ENCODE measurements around the gene DYNLRB1. TPM values are rescaled to one million over a fixed set of nuclear protein-coding genes. Genes with fewer than 3 reads are reported as not detected.
"Not testable (repeated sequence)": the region's sequence is repeated elsewhere in the genome, so short reads cannot be mapped to it uniquely, and the experiment has no call there.

Gene DYNLRB1
- total RNA-seq, 2 experiments from 2014 or later: 91.2 to 96.8 TPM

GRCh38 chr20:34515484-34516246, 557 bp upstream of the DYNLRB1 start:
- ATAC-seq (ENCODE audit: low read depth): peak; percentile 75
- DNase-seq: peak; percentile 79
- POLR2A ChIA-PET: interaction anchor here (0.6 to 3.4 kb wide), 19 partner anchors 10 to 1438 kb away, joined by 3 to 29 read pairs (median 4); partner anchors contain the start of genes AHCY, EIF2S2, ITCH and NCOA6
- H3K4me3 Mint-ChIP-seq: peak overlapping the region; percentile 98
- H3K36me3 Mint-ChIP-seq: peaks cover 3% of the 10 kb centered on the region
- peak overlapping the region; percentile 96 for H3K27ac Mint-ChIP-seq
- H3K27me3 Mint-ChIP-seq: no peaks in the 10 kb centered on the region
- peaks cover 22% of the 10 kb centered on the region for H3K4me1 Mint-ChIP-seq
- H3K9me3 Mint-ChIP-seq: no peaks in the 10 kb centered on the region

DNA sequence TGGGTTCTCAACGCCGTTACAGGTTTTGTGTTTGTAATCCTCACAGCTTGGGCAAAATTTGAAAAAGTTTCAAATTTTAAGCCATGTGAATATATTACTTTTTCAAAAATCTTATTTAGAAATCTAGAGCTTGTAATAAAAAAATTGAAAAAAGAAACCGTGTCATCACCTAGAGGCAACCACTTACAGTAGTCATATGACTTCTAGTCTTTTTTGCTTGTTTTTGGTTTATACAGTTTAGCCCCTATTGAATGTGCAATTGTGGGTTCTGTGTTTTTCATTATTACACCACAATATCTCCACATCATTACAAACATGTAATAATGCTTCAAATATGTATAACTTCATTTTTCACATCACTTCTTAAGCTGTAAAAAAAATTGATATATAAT, 888 bp downstream of the DYNLRB1 start:
- no peak for ATAC-seq (ENCODE audit: low read depth)
- H3K36me3 Mint-ChIP-seq: peaks cover 5% of the 10 kb centered on the region
- H3K27ac Mint-ChIP-seq: peak overlapping the region; percentile 96
- no peaks in the 10 kb centered on the region for H3K27me3 Mint-ChIP-seq
- no peaks in the 10 kb centered on the region for H3K9me3 Mint-ChIP-seq
- peak overlapping the region; percentile 98 for H3K4me3 Mint-ChIP-seq
- DNase-seq: no peak
- peaks cover 25% of the 10 kb centered on the region for H3K4me1 Mint-ChIP-seq
- POLR2A ChIA-PET: interaction anchor here (0.7 to 3.4 kb wide), 10 partner anchors 11 to 523 kb away, joined by 3 to 29 read pairs (median 6); partner anchors contain the start of genes AHCY, EIF2S2, ITCH and PIGU

- ATAC-seq (ENCODE audit: low read depth); H3K36me3 Mint-ChIP-seq; H3K27me3 Mint-ChIP-seq; H3K9me3 Mint-ChIP-seq; H3K27ac Mint-ChIP-seq; POLR2A ChIA-PET; H3K4me3 Mint-ChIP-seq; DNase-seq: not testable (repeated sequence)
- peaks cover 22% of the 10 kb centered on the region for H3K4me1 Mint-ChIP-seq
Observed at GRCh38 chr20:34518863-34519262, 2.6 kb downstream of the DYNLRB1 start.

DNA sequence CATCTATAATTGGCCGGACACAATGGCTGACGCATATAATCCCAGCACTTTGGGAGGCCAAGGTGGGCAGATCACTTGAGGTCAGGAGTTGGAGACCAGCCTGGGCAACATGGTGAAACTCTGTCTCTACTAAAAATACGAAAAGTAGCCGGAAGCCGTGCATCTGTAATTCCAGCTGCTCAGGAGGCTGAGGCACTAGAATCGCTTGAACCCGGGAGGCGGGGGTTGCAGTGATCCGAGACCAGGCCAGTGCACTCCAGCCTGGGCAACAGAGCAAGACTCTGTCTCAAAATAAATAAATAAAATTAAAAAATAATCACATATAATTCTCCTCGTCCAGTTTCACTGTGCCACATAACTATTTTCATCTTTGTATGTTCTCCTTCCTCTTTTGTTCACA, 3.6 kb downstream of the DYNLRB1 start:
- peaks cover 17% of the 10 kb centered on the region for H3K4me1 Mint-ChIP-seq
- ATAC-seq (ENCODE audit: low read depth); H3K4me3 Mint-ChIP-seq; POLR2A ChIA-PET; DNase-seq; H3K27ac Mint-ChIP-seq; H3K27me3 Mint-ChIP-seq; H3K9me3 Mint-ChIP-seq; H3K36me3 Mint-ChIP-seq: not testable (repeated sequence)

GRCh38 chr20:34522969-34523871, 7.0 kb downstream of the DYNLRB1 start:
- H3K27me3 Mint-ChIP-seq: no peaks in the 10 kb centered on the region
- DNase-seq (peak; percentile 52), ATAC-seq (ENCODE audit: low read depth) (peak; percentile 66)
- H3K4me1 Mint-ChIP-seq: peaks cover 9% of the 10 kb centered on the region
- no peaks in the 10 kb centered on the region for H3K9me3 Mint-ChIP-seq
- H3K4me3 Mint-ChIP-seq: no peak overlapping the region
- H3K27ac Mint-ChIP-seq: no peak overlapping the region
- POLR2A ChIA-PET: interaction anchor here (1.9 kb wide), 1 partner anchor 211 kb away, joined by 4 read pairs; no protein-coding TSS in a partner anchor
- peaks cover 14% of the 10 kb centered on the region for H3K36me3 Mint-ChIP-seq

- no peak overlapping the region for H3K4me3 Mint-ChIP-seq
- H3K27me3 Mint-ChIP-seq: no peaks in the 10 kb centered on the region
- no peak for ATAC-seq (ENCODE audit: low read depth)
- H3K27ac Mint-ChIP-seq: no peak overlapping the region
- H3K36me3 Mint-ChIP-seq: peaks cover 15% of the 10 kb centered on the region
- no peak for DNase-seq
- POLR2A ChIA-PET: no interaction called here
- peaks cover 4% of the 10 kb centered on the region for H3K4me1 Mint-ChIP-seq
- H3K9me3 Mint-ChIP-seq: no peaks in the 10 kb centered on the region
Observed at GRCh38 chr20:34524426-34524825, 8.2 kb downstream of the DYNLRB1 start.

DNA sequence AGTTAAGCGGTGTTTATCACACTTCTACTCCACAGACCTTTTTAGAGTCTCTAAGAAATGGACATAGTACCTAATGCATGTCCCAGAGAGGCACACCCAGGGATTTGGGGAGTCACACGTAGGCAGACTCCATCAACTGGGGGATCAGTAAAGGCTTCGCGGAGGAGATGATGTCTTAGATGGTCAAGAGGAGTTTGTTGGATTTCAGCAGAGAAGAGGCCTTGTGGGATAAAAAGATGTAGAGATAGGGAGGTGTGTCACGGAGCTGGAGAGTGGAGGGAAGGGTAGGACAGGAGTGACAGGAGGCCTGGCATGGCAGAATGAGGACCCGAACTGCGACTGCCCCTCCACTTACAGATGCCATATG, 9.1 kb downstream of the DYNLRB1 start:
- Mint-ChIP-seq H3K4me3 (no peak overlapping the region), H3K9me3 (no peaks in the 10 kb centered on the region), H3K36me3 (peaks cover 15% of the 10 kb centered on the region), H3K27me3 (no peaks in the 10 kb centered on the region), H3K27ac (no peak overlapping the region), H3K4me1 (peaks cover 4% of the 10 kb centered on the region)
- POLR2A ChIA-PET: no interaction called here
- ATAC-seq (ENCODE audit: low read depth) (no peak), DNase-seq (no peak)

- POLR2A ChIA-PET: no interaction called here
- Mint-ChIP-seq H3K4me3 (no peak overlapping the region), H3K27me3 (no peaks in the 10 kb centered on the region), H3K4me1 (peaks cover 4% of the 10 kb centered on the region), H3K27ac (no peak overlapping the region), H3K36me3 (peaks cover 15% of the 10 kb centered on the region), H3K9me3 (no peaks in the 10 kb centered on the region)
- DNase-seq: peak; percentile 12
- ATAC-seq (ENCODE audit: low read depth): no peak
Observed at GRCh38 chr20:34525709-34526416, 9.6 kb downstream of the DYNLRB1 start.

GRCh38 chr20:34526466-34526865, 10.2 kb downstream of the DYNLRB1 start:
- Mint-ChIP-seq H3K4me1 (peaks cover 4% of the 10 kb centered on the region), H3K27ac (no peak overlapping the region), H3K27me3 (no peaks in the 10 kb centered on the region), H3K36me3 (peaks cover 15% of the 10 kb centered on the region), H3K9me3 (no peaks in the 10 kb centered on the region), H3K4me3 (no peak overlapping the region)
- no peak for ATAC-seq (ENCODE audit: low read depth)
- DNase-seq: no peak
- POLR2A ChIA-PET: no interaction called here

- no peaks in the 10 kb centered on the region for H3K27me3 Mint-ChIP-seq
- no peak overlapping the region for H3K27ac Mint-ChIP-seq
- H3K4me3 Mint-ChIP-seq: no peak overlapping the region
- H3K36me3 Mint-ChIP-seq: peaks cover 13% of the 10 kb centered on the region
- H3K9me3 Mint-ChIP-seq: no peaks in the 10 kb centered on the region
- DNase-seq: peak; percentile 8
- POLR2A ChIA-PET: no interaction called here
- peaks cover 2% of the 10 kb centered on the region for H3K4me1 Mint-ChIP-seq
- no peak for ATAC-seq (ENCODE audit: low read depth)
Observed at GRCh38 chr20:34527016-34527415, 10.8 kb downstream of the DYNLRB1 start.

DNA sequence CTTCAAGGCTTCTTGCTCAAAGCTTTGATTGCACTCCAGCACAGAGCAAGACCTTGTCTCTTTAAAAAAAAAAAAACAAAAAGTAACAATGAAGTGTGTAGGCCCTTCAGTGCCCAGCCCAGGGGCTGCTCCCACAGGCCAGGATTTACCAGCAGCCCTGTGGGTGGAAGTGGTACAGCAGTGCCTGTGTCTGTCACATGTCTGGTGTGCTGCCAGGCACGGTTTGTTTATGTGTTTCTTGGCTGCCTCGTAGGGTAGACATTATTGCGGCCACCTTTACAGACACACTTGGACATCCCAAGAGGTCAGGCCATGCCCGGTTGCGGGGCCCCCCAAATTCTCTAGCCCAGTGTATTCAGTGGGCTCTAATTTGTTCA, 12.7 kb downstream of the DYNLRB1 start:
- POLR2A ChIA-PET: no interaction called here
- Mint-ChIP-seq H3K36me3 (peaks cover 12% of the 10 kb centered on the region), H3K4me3 (no peak overlapping the region), H3K9me3 (no peaks in the 10 kb centered on the region), H3K27me3 (no peaks in the 10 kb centered on the region), H3K4me1 (no peaks in the 10 kb centered on the region), H3K27ac (no peak overlapping the region)
- DNase-seq: peak; percentile 19
- ATAC-seq (ENCODE audit: low read depth): no peak

DNA sequence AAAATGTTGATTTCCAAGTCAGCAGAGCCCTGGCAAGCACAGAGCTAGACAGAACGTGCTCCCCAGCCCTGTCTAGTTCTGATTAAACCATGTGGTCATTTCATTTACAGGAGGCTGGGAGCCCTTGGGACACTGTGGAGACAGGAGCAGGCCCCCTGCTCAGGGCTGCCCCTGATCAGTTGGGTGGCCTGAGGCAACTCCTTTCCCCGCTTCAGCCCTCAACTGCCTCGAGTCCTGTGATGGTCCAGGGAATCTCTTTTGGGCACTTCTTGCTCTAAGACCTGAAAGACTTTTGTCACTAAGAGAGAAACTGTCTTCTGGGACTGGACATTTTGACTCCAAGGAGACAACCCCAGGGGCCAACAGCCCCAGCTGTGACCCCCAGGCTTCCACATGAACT, 13.5 kb downstream of the DYNLRB1 start:
- Mint-ChIP-seq H3K27me3 (no peaks in the 10 kb centered on the region), H3K4me3 (no peak overlapping the region), H3K36me3 (peaks cover 11% of the 10 kb centered on the region), H3K4me1 (peaks cover 1% of the 10 kb centered on the region), H3K9me3 (no peaks in the 10 kb centered on the region), H3K27ac (no peak overlapping the region)
- DNase-seq (peak; percentile 7), ATAC-seq (ENCODE audit: low read depth) (no peak)
- POLR2A ChIA-PET: interaction anchor here (2.0 kb wide), 1 partner anchor 13 kb away, joined by 9 read pairs; the partner anchor contains the start of gene DYNLRB1

DNA sequence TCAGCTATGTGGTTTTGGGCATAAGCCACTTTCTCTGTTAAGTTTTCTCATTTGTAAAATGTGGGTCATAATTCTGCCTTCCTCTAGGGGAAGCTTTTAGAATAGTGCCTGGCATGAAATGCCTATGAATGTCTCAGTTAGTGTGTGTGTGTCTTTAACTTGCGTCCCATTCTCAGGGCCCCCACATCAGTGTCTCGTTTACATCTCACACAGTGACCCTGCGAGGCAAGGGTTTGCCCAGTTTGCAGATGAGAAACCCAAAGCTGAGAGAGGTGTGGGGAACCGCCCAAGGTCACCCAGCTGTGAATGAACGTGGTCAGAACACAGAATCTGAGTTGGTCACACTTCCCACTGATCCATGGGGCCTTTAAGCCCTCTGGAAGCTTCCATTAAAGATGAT, 14.1 kb downstream of the DYNLRB1 start:
- no peak overlapping the region for H3K27ac Mint-ChIP-seq
- no peak for ATAC-seq (ENCODE audit: low read depth)

More for the DNA sequence above, 14.1 kb downstream of the DYNLRB1 start:
- H3K4me1 Mint-ChIP-seq: peaks cover 1% of the 10 kb centered on the region
- POLR2A ChIA-PET: interaction anchor here (1.1 to 2.0 kb wide), 2 partner anchors 14 to 218 kb away, joined by 4 to 9 read pairs; partner anchors contain the start of gene DYNLRB1
- peaks cover 11% of the 10 kb centered on the region for H3K36me3 Mint-ChIP-seq
- peak; percentile 6 for DNase-seq
- H3K27me3 Mint-ChIP-seq: no peaks in the 10 kb centered on the region
- H3K9me3 Mint-ChIP-seq: no peaks in the 10 kb centered on the region
- no peak overlapping the region for H3K4me3 Mint-ChIP-seq

Data from activated naive CD8-positive, alpha-beta T cell treated with anti-CD3 and anti-CD28 coated beads, Interleukin-2, amount 10 ng/mL, durations not matched to agents 7 days and 5 days (primary cell).